Astrocyte (in vitro differentiated cells and primary cell): ENCODE measurements around the gene CD33. TPM values are rescaled to one million over a fixed set of nuclear protein-coding genes. Genes with fewer than 3 reads are reported as not detected.
A peak's percentile ranks its signal among the peaks of the same experiment; 100 is the strongest.

Source experiments
- DNase-seq: peaks from one replicate; pipeline ENCODE4 v3.0.0-alpha.2; 2010; ENCODE audit warnings: low read depth
- FAIRE-seq: peaks from 2 replicates; lab custom pipeline; 2011; peaks lifted over from hg19 to GRCh38; lab: Jason Lieb, UNC
- H2AFZ ChIP-seq: 2 replicates; pipeline ENCODE4 v1.6.0; 2012; ENCODE audit warnings: low read depth, low read length, inconsistent platforms
- H3K27ac ChIP-seq: 2 replicates; pipeline ENCODE4 v1.5.1; 2011; ENCODE audit warnings: low read depth, low read length, inconsistent platforms
- H3K27me3 ChIP-seq: 2 replicates; pipeline ENCODE4 v1.6.0; 2011; ENCODE audit warnings: low read length, inconsistent platforms; ENCODE audit not compliant: insufficient read depth
- H3K36me3 ChIP-seq: 2 replicates; pipeline ENCODE4 v1.5.1; 2011; ENCODE audit warnings: low read length, inconsistent platforms; ENCODE audit not compliant: insufficient read depth
- H3K4me1 ChIP-seq: 2 replicates; pipeline ENCODE4 v1.5.1; 2011; ENCODE audit warnings: low read length, inconsistent platforms; ENCODE audit not compliant: insufficient read depth
- H3K4me2 ChIP-seq: 2 replicates; pipeline ENCODE4 v1.6.0; 2012; ENCODE audit warnings: low read length, inconsistent platforms
- H3K4me3 ChIP-seq: 2 replicates; pipeline ENCODE4 v1.5.1; 2011; ENCODE audit warnings: low read depth, mild to moderate bottlenecking, low read length, inconsistent platforms; ENCODE audit not compliant: insufficient read depth
- H3K79me2 ChIP-seq: 2 replicates; pipeline ENCODE4 v1.6.0; 2012; ENCODE audit warnings: mild to moderate bottlenecking, low read length, inconsistent platforms; ENCODE audit not compliant: insufficient read depth
- H3K9ac ChIP-seq: 2 replicates; pipeline ENCODE4 v1.6.0; 2012; ENCODE audit warnings: mild to moderate bottlenecking, low read length, inconsistent platforms
- H3K9me3 ChIP-seq: 2 replicates; pipeline ENCODE4 v1.5.1; 2012; ENCODE audit warnings: low read depth, mild to moderate bottlenecking, low read length, inconsistent platforms; ENCODE audit not compliant: insufficient read depth
- H4K20me1 ChIP-seq: 2 replicates; pipeline ENCODE4 v1.6.0; 2012; ENCODE audit warnings: low read length, inconsistent platforms; ENCODE audit not compliant: insufficient read depth
- H3K27ac Mint-ChIP-seq: one replicate; pipeline ENCODE4 v1.8.0; 2021; ENCODE audit warnings: mild to moderate bottlenecking, mixed read lengths; ENCODE audit not compliant: unreplicated experiment
- H3K27me3 Mint-ChIP-seq: one replicate; pipeline ENCODE4 v1.8.0; 2021; ENCODE audit warnings: low read depth, mixed read lengths; ENCODE audit not compliant: unreplicated experiment
- H3K36me3 Mint-ChIP-seq: one replicate; pipeline ENCODE4 v1.8.0; 2021; ENCODE audit warnings: low read depth, mixed read lengths; ENCODE audit not compliant: unreplicated experiment
- H3K4me1 Mint-ChIP-seq: one replicate; pipeline ENCODE4 v1.8.0; 2021; ENCODE audit warnings: low read depth, mixed read lengths; ENCODE audit not compliant: unreplicated experiment
- H3K4me3 Mint-ChIP-seq: one replicate; pipeline ENCODE4 v1.8.0; 2021; ENCODE audit warnings: mild to moderate bottlenecking, moderate library complexity, mixed read lengths; ENCODE audit not compliant: unreplicated experiment
- H3K9me3 Mint-ChIP-seq: one replicate; pipeline ENCODE4 v1.8.0; 2021; ENCODE audit warnings: mild to moderate bottlenecking, mixed read lengths; ENCODE audit not compliant: unreplicated experiment
- CTCF ChIP-seq: IDR thresholded peaks from 2 replicates; pipeline ENCODE4 v1.5.1; 2011; ENCODE audit warnings: low read depth, mild to moderate bottlenecking, inconsistent platforms, low read length, moderate library complexity; ENCODE audit not compliant: insufficient read depth
- EZH2 ChIP-seq: IDR thresholded peaks from 2 replicates; pipeline ENCODE4 v1.6.1; 2012; ENCODE audit warnings: mild to moderate bottlenecking, low read length, inconsistent platforms; ENCODE audit not compliant: insufficient read depth
- total RNA-seq: library from RNA; stranded (reverse); gene quantifications from 2 replicates; pipeline ENCODE4 v1.2.1, GENCODE V29; 2021

CD33 gene
- total RNA-seq, 1 donor from 2014 or later, result not detected

DNA sequence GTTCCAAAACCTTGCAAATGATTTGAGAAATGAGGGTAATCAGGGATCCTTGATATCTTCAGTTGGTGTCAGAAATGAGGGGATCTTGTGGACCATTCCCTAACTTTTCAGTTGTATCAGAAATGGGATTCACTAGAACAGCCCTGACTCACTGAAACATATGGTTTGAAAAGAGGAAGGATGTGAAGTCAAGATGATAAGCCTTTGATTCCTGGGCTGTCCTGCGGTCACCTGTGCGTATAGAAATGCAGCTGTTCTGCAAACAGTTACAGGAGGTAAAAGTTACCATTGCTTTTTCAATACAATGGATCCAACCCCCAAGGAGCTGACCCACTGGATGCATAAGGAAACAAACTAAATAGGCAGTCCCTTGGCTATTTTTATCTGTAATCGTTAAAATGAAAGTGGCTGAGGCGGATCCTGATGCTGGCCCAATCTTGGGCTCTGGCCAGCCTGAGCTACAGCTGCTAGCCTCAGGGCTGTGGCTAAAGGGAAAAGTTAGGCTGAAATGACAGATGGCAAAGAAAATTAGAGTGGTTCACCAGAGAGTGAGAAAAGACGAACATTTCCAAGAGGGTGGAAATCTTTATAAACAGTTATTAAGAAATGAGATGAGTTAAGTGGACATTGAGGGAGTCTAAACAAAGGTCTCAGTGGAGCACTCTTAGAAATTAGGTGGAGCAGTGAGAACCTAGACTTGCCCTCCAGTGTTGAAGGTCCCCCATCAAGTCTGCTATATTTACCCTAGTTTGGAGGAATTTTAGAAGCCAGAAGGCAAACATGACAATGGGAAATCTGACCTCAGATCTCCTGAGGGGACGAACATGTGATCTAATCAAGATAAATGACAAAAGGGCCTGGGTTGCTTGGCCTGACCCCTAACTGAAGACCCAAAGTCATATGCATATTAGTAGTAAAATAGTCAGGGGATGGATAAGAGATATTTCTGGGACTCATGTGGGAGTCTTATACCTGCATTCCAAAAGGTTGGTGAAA is 33.6 kb downstream of the CD33 start:
- Histone ChIP-seq H2AFZ (no peak overlapping the region), H3K4me3 (no peak overlapping the region), H3K4me2 (no peak overlapping the region)

DNA sequence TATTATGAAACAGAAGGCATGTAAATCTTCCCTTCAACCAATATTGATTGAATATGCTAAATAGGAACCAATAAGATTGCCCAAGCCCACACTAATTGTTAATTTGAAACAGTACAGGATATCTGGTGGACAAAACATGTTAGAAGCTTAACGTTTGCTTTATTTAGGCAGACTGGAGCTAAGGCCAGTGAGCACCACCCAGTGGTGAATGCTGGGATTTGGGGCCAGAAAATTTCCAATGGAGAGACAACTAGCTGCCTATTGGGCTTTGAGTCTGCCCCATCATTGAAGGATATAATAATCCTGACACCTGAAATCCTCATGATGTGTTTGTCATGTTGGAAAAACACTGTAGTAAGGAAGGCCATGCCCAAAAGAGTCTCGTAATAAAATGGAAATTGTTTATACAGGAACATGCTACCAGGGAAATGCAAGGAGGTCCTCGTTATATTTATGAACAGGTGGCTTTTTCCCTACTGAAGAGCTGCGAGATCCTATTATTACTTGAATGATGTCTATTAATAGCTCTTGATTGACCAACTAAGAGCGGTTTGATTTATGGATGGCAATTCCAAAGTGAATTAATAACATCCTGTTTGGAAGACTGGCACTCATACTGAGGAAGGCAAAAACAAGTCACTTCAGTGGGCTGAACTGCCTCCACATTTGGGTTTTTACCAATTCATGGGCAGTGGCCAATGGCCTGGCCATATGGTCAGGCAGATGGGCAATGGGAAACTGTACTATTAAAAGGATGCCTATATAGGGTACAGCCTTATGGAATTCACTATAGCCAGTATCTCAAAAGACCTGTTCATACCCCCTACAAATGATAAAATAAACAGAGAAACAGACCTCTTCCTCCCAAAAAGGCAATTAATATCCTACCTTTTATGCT is 34.7 kb downstream of the CD33 start:
- Histone ChIP-seq H3K4me3 (no peak overlapping the region), H3K27me3 (no peaks in the 10 kb centered on the region), H3K4me1 (no peaks in the 10 kb centered on the region), H3K36me3 (no peaks in the 10 kb centered on the region), H4K20me1 (no peaks in the 10 kb centered on the region), H2AFZ (no peak overlapping the region), H3K79me2 (no peaks in the 10 kb centered on the region), H3K9me3 (peaks cover 6% of the 10 kb centered on the region), H3K27ac (no peak overlapping the region), H3K4me2 (no peak overlapping the region), H3K9ac (no peak overlapping the region)
- H3K27ac Mint-ChIP-seq, result no peak overlapping the region
- FAIRE-seq (no peak), DNase-seq (no peak)
- peaks cover 3% of the 10 kb centered on the region for H3K27me3 Mint-ChIP-seq
- no peaks in the 10 kb centered on the region for H3K36me3 Mint-ChIP-seq
- TF ChIP-seq CTCF (peak; percentile 36), EZH2 (no peak)
- H3K9me3 Mint-ChIP-seq, result no peaks in the 10 kb centered on the region
- H3K4me3 Mint-ChIP-seq, result no peak overlapping the region
- H3K4me1 Mint-ChIP-seq, result no peaks in the 10 kb centered on the region

More for the DNA sequence above, 33.6 kb downstream of the CD33 start:
- H3K27ac Mint-ChIP-seq, result no peak overlapping the region
- no peaks in the 10 kb centered on the region for H3K36me3 Mint-ChIP-seq
- H3K9ac ChIP-seq, result no peak overlapping the region
- no peaks in the 10 kb centered on the region for H3K79me2 ChIP-seq
- FAIRE-seq (no peak), DNase-seq (no peak)
- H3K36me3 ChIP-seq, result no peaks in the 10 kb centered on the region
- no peaks in the 10 kb centered on the region for H3K9me3 Mint-ChIP-seq
- no peaks in the 10 kb centered on the region for H3K27me3 ChIP-seq
- no peaks in the 10 kb centered on the region for H3K9me3 ChIP-seq
- H3K27me3 Mint-ChIP-seq, result peaks cover 3% of the 10 kb centered on the region
- H4K20me1 ChIP-seq, result no peaks in the 10 kb centered on the region
- H3K4me1 ChIP-seq, result no peaks in the 10 kb centered on the region
- no peaks in the 10 kb centered on the region for H3K4me1 Mint-ChIP-seq
- H3K4me3 Mint-ChIP-seq, result no peak overlapping the region
- H3K27ac ChIP-seq, result no peak overlapping the region
- TF ChIP-seq EZH2 (no peak), CTCF (no peak)
